ENCODE results near the gene PLEKHG4. TPM values are rescaled to one million over a fixed set of nuclear protein-coding genes. Genes with fewer than 3 reads are reported as not detected.

PLEKHG4 gene
- total and polyA plus RNA-seq, 9 of the 15 experiments (the other 6 are each of a cell fraction or from before 2014, with no cell fraction given): 3.7 to 36.8 (median 17.9) TPM

GRCh38 chr16:67258161-67258835, 21.0 kb upstream of the PLEKHG4 start:
- POLR2A ChIA-PET: interaction anchor here (0.6 kb wide), 2 partner anchors 9 to 31 kb away, joined by 3 read pairs; no protein-coding TSS in a partner anchor
- 73% methylated on average over 11 of the region's 11 CpGs for WGBS (ENCODE audit: insufficient coverage, low coverage, missing lambda C conversion rate)

More at GRCh38 chr16:67258161-67258835, 21.0 kb upstream of the PLEKHG4 start:
- in situ Hi-C loops (cut with MboI): no loop called here
- Histone ChIP-seq H3K27me3 (ENCODE audit: control insufficient read depth in 2 of 2, insufficient read depth in 2 of 2, low read length in 2 of 2) (no peaks in the 10 kb centered on the region), H3K79me2 (ENCODE audit: control insufficient read depth, insufficient read depth, low read length) (no peaks in the 10 kb centered on the region), H2AFZ (ENCODE audit: low read depth, low read length) (no peak overlapping the region), H3K9me3 (replicated peaks; ENCODE audit: control insufficient read depth, insufficient read depth, low read depth, low read length) (no peaks in the 10 kb centered on the region), H3K36me3 (ENCODE audit: control insufficient read depth, insufficient read depth, low read length) (no peaks in the 10 kb centered on the region), H3K9me1 (ENCODE audit: control insufficient read depth, insufficient read depth, low read length) (no peaks in the 10 kb centered on the region), H3K4me1 (replicated peaks in 1 of 2; ENCODE audit: control insufficient read depth in 2 of 2, insufficient read depth in 2 of 2, low read length in 2 of 2) (peaks cover 13 to 26% of the 10 kb centered on the region in 2 experiments; a peak in 4 of 5 replicates), H3K4me2 (ENCODE audit: insufficient read depth, low read length) (no peak overlapping the region), H3K4me3 (no peak overlapping the region), H3K27ac (ENCODE audit: extremely low read depth, low read depth, low read length) (no peak overlapping the region), H4K20me1 (replicated peaks; ENCODE audit: control insufficient read depth, insufficient read depth, low read length) (no peaks in the 10 kb centered on the region), H3K9ac (ENCODE audit: insufficient read depth in 1 of 2, low read depth in 2 of 2, low read length in 2 of 2) (peak overlapping the region in 1 of 2 experiments; percentile 80; a peak in 2 of 4 replicates)
- intact Hi-C loops (cut with micrococcal nuclease): no loop called here
- CTCF ChIA-PET (ENCODE audit: low intra/inter-chr PET ratio): no interaction called here
- no peak for TF ChIP-seq RNF219 (CRISPR knock-in tag; IDR thresholded peaks at IDR 0.05)
- no peak for TF ChIP-seq MTA1 (IDR thresholded peaks at IDR 0.05; ENCODE audit: borderline replicate concordance)
- TF ChIP-seq HDAC8 (tag; IDR thresholded peaks at IDR 0.05): no peak
- TF ChIP-seq FOXA1 (IDR thresholded peaks at IDR 0.05; ENCODE audit: borderline replicate concordance): no peak
- TF ChIP-seq ZNF561 (CRISPR knock-in tag; conservative IDR thresholded peaks at IDR 0.05): no peak
- TF ChIP-seq SLC30A9 (CRISPR knock-in tag; IDR thresholded peaks at IDR 0.05): no peak
- TF ChIP-seq TAF15 (IDR thresholded peaks at IDR 0.05; ENCODE audit: low read depth, low read length): no peak
- no peak for ATAC-seq
- no TSS peak for BruUV-seq (replicated peaks)
- FAIRE-seq: no peak
- DNase-seq (ENCODE audit: extremely low read depth in 1 of 4, low spot score in 3 of 4): no peak
